Jurkat, Clone E6-1 (cell line): ENCODE measurements around the gene HBG2.

Source experiments
- DNase-seq: peaks from one replicate; pipeline ENCODE4 v3.0.0-alpha.2; 2011; ENCODE audit warnings: low read depth, low spot score
- H3K4me3 ChIP-seq: 2 replicates; pipeline ENCODE4 v1.5.1; 2011; ENCODE audit warnings: mild to moderate bottlenecking, low read length, control low read depth, moderate library complexity

HBG2 gene

DNA sequence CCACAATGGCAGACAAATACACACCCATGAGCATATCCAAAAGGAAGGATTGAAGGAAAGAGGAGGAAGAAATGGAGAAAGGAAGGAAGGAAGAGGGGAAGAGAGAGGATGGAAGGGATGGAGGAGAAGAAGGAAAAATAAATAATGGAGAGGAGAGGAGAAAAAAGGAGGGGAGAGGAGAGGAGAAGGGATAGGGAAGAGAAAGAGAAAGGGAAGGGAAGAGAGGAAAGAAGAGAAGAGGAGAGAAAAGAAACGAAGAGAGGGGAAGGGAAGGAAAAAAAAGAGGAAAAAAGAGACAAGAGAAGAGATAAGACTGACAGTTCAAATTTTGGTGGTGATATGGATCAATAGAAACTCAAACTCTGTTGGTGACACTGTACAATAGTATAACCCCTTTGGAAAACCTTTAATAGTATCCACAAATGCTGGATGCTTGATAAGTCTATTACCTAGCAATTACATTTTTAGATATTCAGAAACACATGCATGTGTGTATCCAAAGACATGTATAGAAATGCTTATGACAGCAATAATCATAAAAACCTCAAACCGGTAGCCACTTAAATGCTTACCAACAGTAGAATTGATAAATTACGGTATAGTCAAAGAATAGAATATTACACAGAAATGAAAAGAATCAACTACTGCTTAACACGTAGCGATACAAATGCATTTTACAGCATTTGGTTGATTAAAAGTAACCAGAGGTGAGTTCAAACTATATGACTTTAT is 19.1 kb downstream of the HBG2 start:
- DNase-seq = no peak
- no peak overlapping the region for H3K4me3 ChIP-seq

DNA sequence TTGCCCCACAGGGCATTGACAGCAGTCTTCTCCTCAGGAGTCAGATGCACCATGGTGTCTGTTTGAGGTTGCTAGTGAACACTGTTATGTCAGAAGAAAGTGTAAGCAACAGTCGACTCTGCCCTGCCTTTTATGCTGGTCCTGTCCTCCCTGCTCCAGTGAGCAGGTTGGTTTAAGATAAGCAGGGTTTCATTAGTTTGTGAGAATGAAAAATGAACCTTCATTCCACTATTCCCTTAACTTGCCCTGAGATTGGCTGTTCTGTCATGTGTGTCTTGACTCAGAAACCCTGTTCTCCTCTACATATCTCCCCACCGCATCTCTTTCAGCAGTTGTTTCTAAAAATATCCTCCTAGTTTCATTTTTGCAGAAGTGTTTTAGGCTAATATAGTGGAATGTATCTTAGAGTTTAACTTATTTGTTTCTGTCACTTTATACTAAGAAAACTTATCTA is 20.2 kb downstream of the HBG2 start, which contains the start of gene HBD:
Gene HBD (minus strand): TSS at position 103 of the 454 bp plus-strand sequence. CDS start 50 bp downstream, at position 53.
- DNase-seq = peak; percentile 20
- H3K4me3 ChIP-seq = no peak within 1 kb of the TSS

DNA sequence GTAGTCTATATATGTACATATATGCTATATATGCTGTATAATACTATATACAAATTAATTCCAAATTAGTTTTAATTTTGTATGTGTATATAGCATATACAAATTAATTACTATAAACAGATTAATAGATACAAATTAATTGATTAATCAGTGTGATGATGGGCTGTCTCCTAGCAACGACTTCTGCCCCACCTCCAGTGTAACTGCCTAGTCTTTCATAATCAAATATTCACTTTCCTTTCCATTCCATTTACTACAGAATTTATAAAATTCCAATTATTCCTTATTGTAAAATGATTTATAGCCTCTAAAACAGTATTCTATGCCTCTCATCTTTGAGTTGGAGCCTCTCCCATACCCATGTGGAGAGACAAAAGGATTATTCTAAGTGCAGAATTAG is 21.3 kb downstream of the HBG2 start:
- H3K4me3 ChIP-seq = no peak overlapping the region
- no peak for DNase-seq

DNA sequence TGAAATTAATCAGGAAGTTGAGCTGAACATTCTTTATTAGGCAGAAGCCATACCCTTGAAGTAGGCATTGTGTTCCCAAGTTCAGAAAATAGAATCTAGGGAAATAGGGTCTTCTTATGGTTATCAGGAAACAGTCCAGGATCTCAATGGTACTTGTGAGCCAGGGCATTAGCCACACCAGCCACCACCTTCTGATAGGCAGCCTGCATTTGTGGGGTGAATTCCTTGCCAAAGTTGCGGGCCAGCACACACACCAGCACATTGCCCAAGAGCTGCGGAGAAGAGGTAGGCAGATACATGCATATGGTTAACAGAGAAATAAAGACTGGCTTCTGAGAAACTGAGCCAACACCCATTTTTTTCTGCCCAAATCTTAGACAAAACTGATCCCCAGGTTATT is 21.8 kb downstream of the HBG2 start:
- no peak for DNase-seq
- no peak overlapping the region for H3K4me3 ChIP-seq

DNA sequence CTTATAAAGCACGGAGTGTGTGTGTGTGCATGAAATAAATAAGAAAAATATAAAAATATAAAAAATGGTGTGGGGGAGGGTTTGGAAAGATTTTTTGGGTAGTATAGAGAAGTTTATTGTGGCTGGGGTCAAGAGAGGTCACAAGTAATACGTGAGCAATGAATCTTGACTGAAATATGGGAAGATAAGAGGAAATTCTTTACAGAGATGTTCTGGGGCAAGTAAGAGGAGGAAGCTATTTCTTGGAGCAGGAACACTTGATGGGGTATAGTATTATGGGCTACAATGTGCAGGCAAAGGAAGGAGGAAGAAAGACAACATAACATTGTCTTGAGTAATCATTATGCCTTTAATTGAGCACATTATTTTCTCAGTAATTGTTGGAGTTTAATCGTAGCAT is 22.4 kb downstream of the HBG2 start:
- DNase-seq = no peak
- H3K4me3 ChIP-seq = no peak overlapping the region

DNA sequence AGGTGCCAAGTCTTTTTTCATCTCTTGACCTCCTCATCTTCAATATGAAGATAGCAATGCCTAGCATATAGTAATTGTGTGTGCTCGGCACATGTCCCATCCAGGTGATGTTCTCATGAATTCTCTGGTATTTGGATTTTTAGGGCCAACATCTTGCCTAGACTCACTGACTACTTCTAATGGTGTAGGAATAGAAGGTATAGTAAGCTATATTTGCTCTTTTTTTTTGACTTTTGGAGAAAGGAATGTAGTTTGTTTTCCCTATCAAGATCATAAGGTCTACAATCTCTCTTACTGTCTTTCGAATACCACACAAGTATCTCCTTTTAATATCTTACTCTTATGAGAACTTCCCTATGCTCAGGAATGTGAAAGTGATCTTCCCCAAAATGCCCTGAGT is 23.5 kb downstream of the HBG2 start:
- DNase-seq = no peak
- no peak overlapping the region for H3K4me3 ChIP-seq

DNA sequence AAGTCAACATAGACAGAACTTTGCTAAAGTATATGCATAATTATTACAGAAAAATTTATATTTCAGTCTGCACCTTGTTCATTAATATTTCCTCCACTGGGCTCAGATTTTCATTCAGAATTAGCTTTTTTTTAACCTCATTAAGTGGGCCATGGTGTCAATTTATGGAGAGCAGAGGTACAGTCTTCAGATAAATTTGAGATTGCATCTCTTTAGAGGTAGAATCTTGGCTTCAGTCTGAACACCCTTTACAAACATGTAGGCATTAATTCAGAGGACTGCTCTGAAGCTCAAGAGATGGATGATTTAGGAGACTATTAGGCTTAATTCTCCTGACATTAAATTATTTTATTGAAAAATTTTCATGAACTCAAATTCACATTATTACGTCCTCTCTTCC is 24.3 kb downstream of the HBG2 start:
- H3K4me3 ChIP-seq = no peak overlapping the region

DNA sequence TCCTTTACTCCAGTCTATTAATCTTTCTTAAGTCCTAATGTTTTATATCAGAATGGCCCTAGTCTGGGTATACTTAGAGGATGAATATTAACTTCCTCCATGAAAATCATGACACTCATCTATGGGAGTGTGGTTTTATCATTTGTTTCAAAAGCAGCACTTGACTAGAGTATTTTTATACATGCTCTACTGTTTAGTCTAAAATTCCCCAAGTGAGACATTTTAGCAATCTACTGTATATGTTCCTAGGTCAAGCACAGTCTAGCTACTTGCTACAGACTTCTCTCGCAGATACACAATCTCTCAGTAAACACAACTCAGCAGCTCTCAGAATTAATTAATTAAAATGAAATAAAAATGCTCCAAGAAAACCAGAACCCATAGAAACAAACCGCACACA is 24.8 kb downstream of the HBG2 start:
- DNase-seq = no peak
- H3K4me3 ChIP-seq = no peak overlapping the region

More for the DNA sequence above, 24.3 kb downstream of the HBG2 start:
- no peak for DNase-seq

DNA sequence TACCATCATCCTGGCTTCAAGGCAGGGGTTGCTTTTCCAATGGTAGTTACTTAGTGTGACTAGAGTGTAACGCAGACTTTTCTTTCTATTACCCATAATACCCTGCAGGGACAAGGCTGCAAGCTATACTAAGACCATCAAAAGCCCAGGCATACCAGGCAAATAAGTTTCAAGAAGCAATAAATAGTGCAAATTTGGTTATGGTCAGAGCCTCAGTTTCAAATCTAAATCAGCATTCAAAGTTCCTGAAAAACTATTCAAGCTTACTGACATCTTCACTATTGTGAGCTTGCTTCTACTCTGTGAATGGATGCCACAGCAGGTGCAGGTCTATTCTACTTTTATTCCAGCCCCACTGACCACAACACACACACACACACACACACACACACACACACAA is 25.2 kb downstream of the HBG2 start:
- H3K4me3 ChIP-seq = no peak overlapping the region
- DNase-seq = no peak

DNA sequence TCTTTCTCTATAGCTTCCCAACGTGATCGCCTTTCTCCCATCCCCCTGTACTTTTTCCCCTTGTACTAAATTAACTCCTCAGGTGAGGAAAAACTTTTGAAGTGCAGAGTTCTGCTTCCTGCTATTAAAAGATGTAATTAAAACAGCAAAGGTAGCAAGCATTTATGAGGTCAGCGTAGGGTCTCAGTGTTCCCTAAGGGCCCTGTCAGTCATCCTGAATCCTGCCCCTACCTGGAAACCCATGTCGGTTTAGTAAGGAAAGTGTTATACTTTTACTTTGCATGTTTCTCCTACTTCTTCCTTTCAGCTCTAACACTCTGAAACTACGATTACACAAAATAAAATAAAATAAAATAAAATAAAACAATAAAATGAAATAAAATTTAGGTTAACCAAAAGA is 26.5 kb downstream of the HBG2 start:
- no peak for DNase-seq

DNA sequence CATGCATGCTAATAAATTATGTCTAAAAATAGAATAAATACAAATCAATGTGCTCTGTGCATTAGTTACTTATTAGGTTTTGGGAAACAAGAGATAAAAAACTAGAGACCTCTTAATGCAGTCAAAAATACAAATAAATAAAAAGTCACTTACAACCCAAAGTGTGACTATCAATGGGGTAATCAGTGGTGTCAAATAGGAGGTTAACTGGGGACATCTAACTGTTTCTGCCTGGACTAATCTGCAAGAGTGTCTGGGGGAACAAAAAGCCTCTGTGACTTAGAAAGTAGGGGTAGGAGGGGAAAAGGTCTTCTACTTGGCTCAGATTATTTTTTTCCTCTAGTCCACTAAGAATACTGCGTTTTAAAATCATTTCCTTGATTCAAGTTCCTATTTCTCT is 26.9 kb downstream of the HBG2 start:
- no peak overlapping the region for H3K4me3 ChIP-seq
- DNase-seq = no peak

More for the DNA sequence above, 26.5 kb downstream of the HBG2 start:
- no peak overlapping the region for H3K4me3 ChIP-seq

DNA sequence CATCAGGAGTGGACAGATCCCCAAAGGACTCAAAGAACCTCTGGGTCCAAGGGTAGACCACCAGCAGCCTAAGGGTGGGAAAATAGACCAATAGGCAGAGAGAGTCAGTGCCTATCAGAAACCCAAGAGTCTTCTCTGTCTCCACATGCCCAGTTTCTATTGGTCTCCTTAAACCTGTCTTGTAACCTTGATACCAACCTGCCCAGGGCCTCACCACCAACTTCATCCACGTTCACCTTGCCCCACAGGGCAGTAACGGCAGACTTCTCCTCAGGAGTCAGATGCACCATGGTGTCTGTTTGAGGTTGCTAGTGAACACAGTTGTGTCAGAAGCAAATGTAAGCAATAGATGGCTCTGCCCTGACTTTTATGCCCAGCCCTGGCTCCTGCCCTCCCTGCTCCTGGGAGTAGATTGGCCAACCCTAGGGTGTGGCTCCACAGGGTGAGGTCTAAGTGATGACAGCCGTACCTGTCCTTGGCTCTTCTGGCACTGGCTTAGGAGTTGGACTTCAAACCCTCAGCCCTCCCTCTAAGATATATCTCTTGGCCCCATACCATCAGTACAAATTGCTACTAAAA is 27.8 kb downstream of the HBG2 start, which contains the start of gene HBB:
Gene HBB (minus strand): TSS at position 340 of the 579 bp plus-strand sequence. CDS start 50 bp downstream, at position 290.
- DNase-seq = no peak
- no peak within 1 kb of the TSS for H3K4me3 ChIP-seq

DNA sequence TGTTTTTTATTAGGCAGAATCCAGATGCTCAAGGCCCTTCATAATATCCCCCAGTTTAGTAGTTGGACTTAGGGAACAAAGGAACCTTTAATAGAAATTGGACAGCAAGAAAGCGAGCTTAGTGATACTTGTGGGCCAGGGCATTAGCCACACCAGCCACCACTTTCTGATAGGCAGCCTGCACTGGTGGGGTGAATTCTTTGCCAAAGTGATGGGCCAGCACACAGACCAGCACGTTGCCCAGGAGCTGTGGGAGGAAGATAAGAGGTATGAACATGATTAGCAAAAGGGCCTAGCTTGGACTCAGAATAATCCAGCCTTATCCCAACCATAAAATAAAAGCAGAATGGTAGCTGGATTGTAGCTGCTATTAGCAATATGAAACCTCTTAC is 29.1 kb downstream of the HBG2 start:
- DNase-seq = no peak
- H3K4me3 ChIP-seq = no peak overlapping the region

DNA sequence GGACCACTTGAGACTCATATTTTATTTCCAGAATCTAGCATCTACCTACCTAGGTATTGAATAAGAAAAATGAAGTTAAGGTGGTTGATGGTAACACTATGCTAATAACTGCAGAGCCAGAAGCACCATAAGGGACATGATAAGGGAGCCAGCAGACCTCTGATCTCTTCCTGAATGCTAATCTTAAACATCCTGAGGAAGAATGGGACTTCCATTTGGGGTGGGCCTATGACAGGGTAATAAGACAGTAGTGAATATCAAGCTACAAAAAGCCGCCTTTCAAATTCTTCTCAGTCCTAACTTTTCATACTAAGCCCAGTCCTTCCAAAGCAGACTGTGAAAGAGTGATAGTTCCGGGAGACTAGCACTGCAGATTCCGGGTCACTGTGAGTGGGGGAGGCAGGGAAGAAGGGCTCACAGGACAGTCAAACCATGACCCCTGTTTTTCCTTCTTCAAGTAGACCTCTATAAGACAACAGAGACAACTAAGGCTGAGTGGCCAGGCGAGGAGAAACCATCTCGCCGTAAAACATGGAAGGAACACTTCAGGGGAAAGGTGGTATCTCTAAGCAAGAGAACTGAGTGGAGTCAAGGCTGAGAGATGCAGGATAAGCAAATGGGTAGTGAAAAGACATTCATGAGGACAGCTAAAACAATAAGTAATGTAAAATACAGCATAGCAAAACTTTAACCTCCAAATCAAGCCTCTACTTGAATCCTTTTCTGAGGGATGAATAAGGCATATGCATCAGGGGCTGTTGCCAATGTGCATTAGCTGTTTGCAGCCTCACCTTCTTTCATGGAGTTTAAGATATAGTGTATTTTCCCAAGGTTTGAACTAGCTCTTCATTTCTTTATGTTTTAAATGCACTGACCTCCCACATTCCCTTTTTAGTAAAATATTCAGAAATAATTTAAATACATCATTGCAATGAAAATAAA is 29.8 kb downstream of the HBG2 start:
- no peak for DNase-seq
- no peak overlapping the region for H3K4me3 ChIP-seq

DNA sequence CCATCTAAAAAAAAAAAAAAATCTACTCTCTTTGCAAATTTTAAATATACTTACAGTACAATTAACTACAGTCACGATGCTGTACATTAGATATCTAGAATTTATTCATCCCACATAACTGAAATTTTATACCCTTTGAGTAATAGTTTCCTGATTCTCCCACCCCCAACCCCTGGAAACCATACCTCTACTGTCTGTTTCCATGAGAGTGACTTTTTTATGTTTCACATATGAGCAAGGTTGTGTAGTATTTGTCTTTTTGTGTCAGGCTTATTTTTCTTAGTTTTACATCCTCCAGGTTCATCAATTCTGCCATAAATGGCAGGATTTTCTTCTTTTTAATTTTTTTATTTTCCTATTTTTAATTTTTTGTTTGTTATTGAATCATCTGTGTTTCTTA is 30.9 kb downstream of the HBG2 start:
- no peak overlapping the region for H3K4me3 ChIP-seq
- no peak for DNase-seq

DNA sequence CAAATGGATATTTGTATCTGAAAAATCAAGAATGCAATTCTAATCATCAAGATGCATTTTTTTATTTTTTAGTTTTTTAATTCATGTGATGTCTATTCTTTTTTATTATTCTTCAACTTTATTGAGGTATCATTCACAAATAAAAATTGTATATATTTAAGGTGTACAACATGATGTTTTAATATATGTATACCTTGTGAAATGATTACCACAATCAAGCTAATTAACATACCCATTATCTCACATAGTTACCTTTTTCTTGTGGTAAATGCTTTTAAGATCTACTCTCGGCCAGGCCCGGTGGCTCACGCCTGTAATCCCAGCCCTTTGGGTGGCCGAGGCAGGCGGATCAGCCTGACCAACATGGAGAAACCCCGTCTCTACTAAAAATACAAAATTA is 31.4 kb downstream of the HBG2 start:
- no peak overlapping the region for H3K4me3 ChIP-seq
- DNase-seq = no peak

DNA sequence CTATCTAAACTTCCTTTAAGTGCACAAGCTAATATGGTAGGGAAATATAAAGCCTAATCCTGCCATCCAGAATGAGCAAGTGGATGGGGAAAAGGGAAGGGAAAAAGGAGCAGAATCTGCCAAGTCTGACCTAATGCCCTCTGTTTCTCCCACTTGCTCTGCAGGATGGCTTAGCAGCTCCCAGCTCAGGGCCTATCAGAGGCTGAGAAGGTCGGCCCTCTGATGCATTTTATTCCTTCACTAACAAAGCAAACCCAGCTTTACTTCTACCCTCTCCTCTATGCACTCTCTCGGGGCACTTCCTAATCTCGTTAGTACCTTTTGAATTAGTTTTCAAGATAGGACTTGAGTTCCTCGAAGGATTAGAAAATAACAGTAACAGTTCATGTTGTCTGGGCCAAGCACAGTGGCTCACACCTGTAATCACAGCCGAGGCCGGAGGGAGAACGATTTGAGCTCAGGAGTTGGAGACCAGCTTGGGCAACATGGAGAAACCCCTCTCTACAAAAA is 44.1 kb downstream of the HBG2 start:
- no peak overlapping the region for H3K4me3 ChIP-seq
- DNase-seq = no peak

DNA sequence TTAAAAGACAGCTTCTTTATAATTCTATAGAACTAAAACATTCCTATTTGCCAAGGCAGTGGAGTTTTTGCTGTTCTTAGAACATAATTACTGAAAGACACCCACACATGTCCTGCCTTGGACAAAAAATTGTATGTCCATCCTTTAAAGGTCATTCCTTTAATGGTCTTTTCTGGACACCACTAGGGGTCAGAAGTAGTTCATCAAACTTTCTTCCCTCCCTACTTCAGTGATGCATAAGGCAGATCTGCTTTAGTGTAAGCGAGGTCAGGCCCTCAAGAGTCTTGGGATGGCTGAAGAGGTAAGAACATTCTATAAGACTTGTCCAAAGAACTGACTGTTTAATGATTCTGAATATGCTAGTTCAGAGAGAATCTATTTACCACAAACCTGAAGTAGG is 49.8 kb downstream of the HBG2 start:
- DNase-seq = no peak
- H3K4me3 ChIP-seq = no peak overlapping the region

DNA sequence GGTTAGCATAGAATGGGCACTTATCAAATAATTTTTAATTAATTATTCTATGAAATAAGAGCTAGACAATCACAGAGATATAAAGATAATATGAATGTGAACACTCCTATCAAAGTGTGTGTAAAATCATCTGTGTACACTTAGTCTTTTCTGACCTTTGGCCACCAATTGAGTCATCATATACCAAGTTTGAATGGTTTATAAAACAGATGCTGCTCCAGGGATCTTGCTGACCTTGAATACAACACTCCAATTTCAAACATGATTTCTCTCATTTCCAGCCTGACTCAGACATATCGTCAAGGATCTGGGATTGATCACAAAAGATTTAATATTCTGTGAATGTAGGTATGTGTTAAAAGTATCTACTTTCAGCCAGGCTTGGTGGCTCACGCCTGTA is 51.2 kb downstream of the HBG2 start:
- no peak overlapping the region for H3K4me3 ChIP-seq
- DNase-seq = no peak
